ENCODE results near the gene PARL. TPM values are rescaled to one million over a fixed set of nuclear protein-coding genes. Genes with fewer than 3 reads are reported as not detected.
A peak's percentile ranks its signal among the peaks of the same experiment; 100 is the strongest.

PARL gene
- total and polyA plus RNA-seq, 9 of the 15 experiments (the other 6 are each of a cell fraction or from before 2014, with no cell fraction given) = 39.5 to 82.4 (median 57.4) TPM

- no peak for TF ChIP-seq ZKSCAN3 (CRISPR knock-in tag; IDR thresholded peaks at IDR 0.05)
- no peak for TF ChIP-seq HDAC2 (IDR thresholded peaks at IDR 0.05)
- TF ChIP-seq ZNF398 (CRISPR knock-in tag; IDR thresholded peaks at IDR 0.05) = no peak
- TF ChIP-seq CTCFL (IDR thresholded peaks at IDR 0.05; ENCODE audit: borderline replicate concordance, insufficient read depth, low read depth, low read length, poor library complexity, severe bottlenecking) = no peak
- no peak for TF ChIP-seq ARID4B (CRISPR knock-in tag; IDR thresholded peaks at IDR 0.05)
- no peak for TF ChIP-seq MBD1 (CRISPR knock-in tag; IDR thresholded peaks at IDR 0.05)
- peak; percentile 85 for TF ChIP-seq BCOR (IDR thresholded peaks at IDR 0.05)
- TF ChIP-seq ADNP (tag; IDR thresholded peaks at IDR 0.05) = peak; percentile 64; the same call in 1 of the 2 replicates
- TF ChIP-seq ZNF232 (CRISPR knock-in tag; IDR thresholded peaks at IDR 0.05) = no peak
- TF ChIP-seq ZNF431 (CRISPR knock-in tag; IDR thresholded peaks at IDR 0.05) = no peak
- TF ChIP-seq ELF1 (tag; IDR thresholded peaks at IDR 0.05) = no peak
- TF ChIP-seq BCLAF1 (IDR thresholded peaks at IDR 0.05; ENCODE audit: borderline replicate concordance in 1 of 2, control insufficient read depth in 1 of 2, low read depth in 2 of 2, low read length in 1 of 2) = no peak
Measured at GRCh38 chr3:183904833-183905780, 20.4 kb upstream of the PARL start (continued).
